DND-41 (cell line): ENCODE measurements around the gene PARD6G.

Source experiments
- CTCF ChIP-seq: IDR thresholded peaks from 2 replicates; pipeline ENCODE4 v1.5.1; 2012; ENCODE audit warnings: borderline replicate concordance, low read length, moderate library complexity, mild to moderate bottlenecking; ENCODE audit not compliant: poor library complexity, severe bottlenecking; ENCODE audit errors: extremely low read depth
- EZH2 ChIP-seq: IDR thresholded peaks from 3 replicates; pipeline ENCODE4 v1.6.1; 2012; ENCODE audit warnings: borderline replicate concordance, low read depth, mild to moderate bottlenecking, moderate library complexity, low read length, inconsistent platforms; ENCODE audit not compliant: severe bottlenecking

- TF ChIP-seq EZH2 (no peak), CTCF (no peak)
Measured at GRCh38 chr18:80213182-80213581, 34.1 kb downstream of the PARD6G start.
